Ishikawa (cell line): ENCODE measurements around the gene TSPAN14.

Experiments
- CEBPB ChIP-seq: IDR thresholded peaks from 2 replicates; pipeline ENCODE4 v1.6.1; 2012
- FOXM1 ChIP-seq: IDR thresholded peaks from 2 replicates; pipeline ENCODE4 v1.6.1; 2012; ENCODE audit warnings: low read depth, borderline replicate concordance
- NFIC ChIP-seq: IDR thresholded peaks from 2 replicates; pipeline ENCODE4 v1.6.1; 2012
- RAD21 ChIP-seq: IDR thresholded peaks from 2 replicates; pipeline ENCODE4 v1.6.1; 2012; ENCODE audit warnings: low read depth
- TF ChIP-seq, protein P1 (sequence below): IDR thresholded peaks from 2 replicates; pipeline ENCODE4 v1.6.1; 2012

DNA sequence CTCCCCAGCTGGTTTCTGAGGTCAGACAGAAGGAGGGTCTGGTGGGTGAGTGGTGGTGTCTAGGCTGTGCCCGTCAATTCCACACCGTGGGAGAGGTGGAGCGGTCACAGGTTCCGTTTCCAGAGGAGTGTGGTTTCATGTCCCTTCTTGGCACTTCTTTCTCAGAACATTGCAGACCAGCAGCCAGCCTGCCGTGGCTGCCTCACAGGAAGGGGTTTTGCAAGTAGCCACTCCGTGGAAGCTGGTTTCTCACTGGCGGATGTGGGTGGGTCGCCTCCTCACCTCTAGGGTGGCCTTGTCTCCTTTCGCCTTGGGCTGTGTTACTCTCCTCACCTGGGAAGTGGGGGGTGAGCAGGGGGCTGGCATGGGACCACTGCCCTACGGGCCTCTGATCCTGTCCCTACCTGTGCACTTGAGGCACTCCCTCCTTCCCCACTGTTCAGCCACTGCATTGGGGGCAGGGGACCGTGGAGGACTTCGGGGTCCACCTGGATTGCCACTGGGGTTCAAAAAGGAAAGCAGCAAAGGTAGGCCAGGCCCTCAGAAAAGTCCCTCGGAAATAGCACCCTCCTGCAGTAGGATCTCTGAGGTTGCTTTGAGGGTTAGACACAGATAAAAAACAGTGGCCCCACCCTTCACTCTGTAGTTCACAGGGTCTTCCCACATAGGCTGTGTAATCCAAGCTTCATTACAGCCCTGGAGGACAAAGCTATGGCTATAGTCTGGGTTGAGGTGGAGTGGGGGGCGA, 33.9 kb downstream of the TSPAN14 start:
- TF ChIP-seq RAD21 (no peak), NFIC (no peak), CEBPB (no peak), FOXM1 (no peak)
- TF ChIP-seq, protein P1, sequence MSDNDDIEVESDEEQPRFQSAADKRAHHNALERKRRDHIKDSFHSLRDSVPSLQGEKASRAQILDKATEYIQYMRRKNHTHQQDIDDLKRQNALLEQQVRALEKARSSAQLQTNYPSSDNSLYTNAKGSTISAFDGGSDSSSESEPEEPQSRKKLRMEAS: no peak
